OCI-LY1 (cell line): Measurements from ENCODE around the gene GOLGA6C.
"Not testable (repeated sequence)": the region's sequence is repeated elsewhere in the genome, so short reads cannot be mapped to it uniquely, and the experiment has no call there.

Experiments
- H2AFZ ChIP-seq: fragments of 200-600 bp; sonication (generic), shearing (Covaris generic); 2 replicates; pipeline ENCODE4 v1.6.0; 2014; ENCODE audit warnings: antibody characterized with exemption, mild to moderate bottlenecking, low read length
- H3F3A ChIP-seq: fragments of 200-600 bp; sonication (generic), shearing (Covaris generic); 2 replicates; pipeline ENCODE4 v1.6.0; 2014; ENCODE audit warnings: mild to moderate bottlenecking, antibody characterized with exemption, low read length, moderate library complexity; ENCODE audit not compliant: insufficient read depth
- H3K27ac ChIP-seq: fragments of 200-600 bp; sonication (generic); 2 replicates; pipeline ENCODE4 v1.5.1; 2014; ENCODE audit warnings: low read length, mixed run types, mild to moderate bottlenecking, low read depth; ENCODE audit not compliant: poor library complexity, severe bottlenecking
- H3K27me3 ChIP-seq: fragments of 200-600 bp; sonication (generic); 2 replicates; pipeline ENCODE4 v1.6.0; 2014; ENCODE audit warnings: antibody characterized with exemption, mild to moderate bottlenecking, low read length, moderate library complexity; ENCODE audit not compliant: insufficient read depth
- H3K36me3 ChIP-seq: fragments of 200-600 bp; sonication (generic); 2 replicates; pipeline ENCODE4 v1.6.1; 2014; ENCODE audit warnings: mild to moderate bottlenecking, antibody characterized with exemption, low read length, moderate library complexity, mixed read lengths; ENCODE audit not compliant: insufficient read depth
- H3K4me1 ChIP-seq: fragments of 200-600 bp; sonication (generic); 2 replicates; pipeline ENCODE4 v1.5.1; 2014; ENCODE audit warnings: mild to moderate bottlenecking, low read length, moderate library complexity; ENCODE audit not compliant: insufficient read depth, severe bottlenecking
- H3K4me2 ChIP-seq: fragments of 200-600 bp; sonication (generic), shearing (Covaris generic); 2 replicates; pipeline ENCODE4 v1.6.1; 2014; ENCODE audit warnings: low read length
- H3K4me3 ChIP-seq: fragments of 200-600 bp; sonication (generic); 2 replicates; pipeline ENCODE4 v1.5.1; 2014; ENCODE audit warnings: low read length, low read depth, mild to moderate bottlenecking, mixed read lengths; ENCODE audit not compliant: poor library complexity, severe bottlenecking
- H3K79me2 ChIP-seq: fragments of 200-600 bp; shearing (Covaris generic); 2 replicates; pipeline ENCODE4 v1.6.1; 2016; ENCODE audit warnings: mixed run types, low read length, mixed read lengths; ENCODE audit not compliant: insufficient read depth
- H3K9ac ChIP-seq: fragments of 200-600 bp; sonication (generic), shearing (Covaris generic); 2 replicates; pipeline ENCODE4 v1.6.1; 2014; ENCODE audit warnings: mild to moderate bottlenecking, low read length, mixed read lengths
- H3K9me2 ChIP-seq: fragments of 200-600 bp; sonication (generic), shearing (Covaris generic); 2 replicates; pipeline ENCODE4 v1.6.1; 2014; ENCODE audit warnings: low read depth, mild to moderate bottlenecking, low read length, mixed read lengths
- H3K9me3 ChIP-seq: fragments of 200-600 bp; shearing (Covaris generic); 2 replicates; pipeline ENCODE4 v1.6.1; 2014; ENCODE audit warnings: low read length, mixed read lengths
- H4K20me1 ChIP-seq: fragments of 200-600 bp; sonication (generic), shearing (Covaris generic); 2 replicates; pipeline ENCODE4 v1.6.0; 2016; ENCODE audit warnings: mild to moderate bottlenecking, low read length; ENCODE audit not compliant: insufficient read depth
- EZH2 ChIP-seq: fragments of 200-600 bp; sonication (generic), shearing (Covaris generic); IDR thresholded peaks from 2 replicates; pipeline ENCODE4 v1.8.0; 2017; ENCODE audit warnings: borderline replicate concordance, mixed run types, mild to moderate bottlenecking, antibody characterized with exemption, low read length, moderate library complexity, mixed read lengths
- TF ChIP-seq, protein P1 (sequence below): fragments of 200-600 bp; sonication (generic), shearing (Covaris generic); IDR thresholded peaks from 2 replicates; pipeline ENCODE4 v1.5.1; 2017; ENCODE audit warnings: mild to moderate bottlenecking, antibody characterized with exemption, low read length, moderate library complexity, mixed read lengths

The GOLGA6C gene

DNA sequence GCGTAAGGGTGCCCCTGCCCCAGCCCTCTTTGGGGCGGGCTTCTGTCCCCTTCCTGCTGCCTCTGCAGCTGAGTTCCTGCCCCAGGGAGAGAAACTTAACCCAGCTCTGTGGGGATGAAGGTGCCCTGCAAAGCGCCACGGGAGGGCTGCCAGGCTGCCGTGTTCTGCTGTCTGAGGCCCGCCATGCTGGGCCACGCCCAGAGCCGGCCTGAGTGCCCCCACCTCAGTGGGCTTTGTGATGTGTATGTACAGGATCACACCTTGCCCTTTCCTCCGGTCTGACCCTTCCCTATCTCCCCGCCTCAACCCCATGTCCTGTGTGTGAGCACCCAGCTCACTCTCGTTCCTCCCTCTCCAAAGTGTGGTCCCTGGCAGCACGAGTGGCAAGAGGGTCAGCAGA, 33.9 kb upstream of the GOLGA6C start:
- H3K9me3 ChIP-seq = no peaks in the 10 kb centered on the region
- no peak overlapping the region for H3K9ac ChIP-seq
- no peak overlapping the region for H3K4me3 ChIP-seq
- no peaks in the 10 kb centered on the region for H3K79me2 ChIP-seq
- no peaks in the 10 kb centered on the region for H4K20me1 ChIP-seq
- no peaks in the 10 kb centered on the region for H3K9me2 ChIP-seq
- H3K27me3 ChIP-seq = no peaks in the 10 kb centered on the region
- no peak overlapping the region for H2AFZ ChIP-seq
- TF ChIP-seq EZH2 = no peak
- TF ChIP-seq, protein P1, sequence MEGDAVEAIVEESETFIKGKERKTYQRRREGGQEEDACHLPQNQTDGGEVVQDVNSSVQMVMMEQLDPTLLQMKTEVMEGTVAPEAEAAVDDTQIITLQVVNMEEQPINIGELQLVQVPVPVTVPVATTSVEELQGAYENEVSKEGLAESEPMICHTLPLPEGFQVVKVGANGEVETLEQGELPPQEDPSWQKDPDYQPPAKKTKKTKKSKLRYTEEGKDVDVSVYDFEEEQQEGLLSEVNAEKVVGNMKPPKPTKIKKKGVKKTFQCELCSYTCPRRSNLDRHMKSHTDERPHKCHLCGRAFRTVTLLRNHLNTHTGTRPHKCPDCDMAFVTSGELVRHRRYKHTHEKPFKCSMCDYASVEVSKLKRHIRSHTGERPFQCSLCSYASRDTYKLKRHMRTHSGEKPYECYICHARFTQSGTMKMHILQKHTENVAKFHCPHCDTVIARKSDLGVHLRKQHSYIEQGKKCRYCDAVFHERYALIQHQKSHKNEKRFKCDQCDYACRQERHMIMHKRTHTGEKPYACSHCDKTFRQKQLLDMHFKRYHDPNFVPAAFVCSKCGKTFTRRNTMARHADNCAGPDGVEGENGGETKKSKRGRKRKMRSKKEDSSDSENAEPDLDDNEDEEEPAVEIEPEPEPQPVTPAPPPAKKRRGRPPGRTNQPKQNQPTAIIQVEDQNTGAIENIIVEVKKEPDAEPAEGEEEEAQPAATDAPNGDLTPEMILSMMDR = no peak
- no peak overlapping the region for H3K27ac ChIP-seq
- no peaks in the 10 kb centered on the region for H3F3A ChIP-seq
- H3K36me3 ChIP-seq = no peaks in the 10 kb centered on the region
- H3K4me2 ChIP-seq = no peak overlapping the region
- peaks cover 4% of the 10 kb centered on the region for H3K4me1 ChIP-seq

DNA sequence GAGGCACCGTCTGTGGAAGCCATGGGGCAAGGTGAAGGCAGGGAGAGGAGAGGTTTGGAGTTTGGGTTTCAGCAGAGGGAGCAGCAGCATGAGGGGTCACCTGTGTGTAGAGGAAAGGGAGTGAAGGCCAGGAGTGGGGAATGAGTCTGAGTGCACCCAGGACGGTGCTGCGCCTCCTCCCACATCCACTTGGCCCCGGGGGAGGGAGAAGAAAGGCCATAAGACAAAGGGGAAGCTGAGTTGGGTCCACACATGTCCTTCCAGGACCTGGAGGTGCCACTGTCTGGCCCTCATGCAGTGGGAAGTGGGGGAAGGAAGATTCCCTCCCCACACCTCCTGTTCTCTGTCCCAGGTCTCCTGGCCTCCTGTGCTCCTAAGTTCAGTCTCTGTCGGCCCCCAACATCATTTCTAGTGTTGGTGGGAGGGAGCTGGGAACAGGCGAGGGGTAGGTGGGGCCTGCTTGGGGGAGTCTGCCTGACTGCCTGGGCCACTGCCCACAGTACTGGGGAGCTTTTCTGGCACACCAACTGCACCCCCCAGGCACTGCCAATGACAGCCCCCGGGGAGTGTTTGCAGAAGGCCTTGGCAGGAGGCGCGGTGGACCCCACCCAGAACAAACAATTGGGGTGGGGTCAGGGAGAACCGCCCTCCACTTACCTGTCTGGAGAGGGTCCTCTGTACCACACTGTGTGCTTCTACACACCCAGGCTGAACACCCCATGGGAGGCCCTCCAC, 32.9 kb upstream of the GOLGA6C start:
- H3K4me1 ChIP-seq, H3K27ac ChIP-seq, H2AFZ ChIP-seq, H4K20me1 ChIP-seq, H3K9me3 ChIP-seq, H3K9ac ChIP-seq, H3K4me3 ChIP-seq, H3K4me2 ChIP-seq, H3K36me3 ChIP-seq, H3K79me2 ChIP-seq, H3F3A ChIP-seq, H3K9me2 ChIP-seq, H3K27me3 ChIP-seq: not testable (repeated sequence)

DNA sequence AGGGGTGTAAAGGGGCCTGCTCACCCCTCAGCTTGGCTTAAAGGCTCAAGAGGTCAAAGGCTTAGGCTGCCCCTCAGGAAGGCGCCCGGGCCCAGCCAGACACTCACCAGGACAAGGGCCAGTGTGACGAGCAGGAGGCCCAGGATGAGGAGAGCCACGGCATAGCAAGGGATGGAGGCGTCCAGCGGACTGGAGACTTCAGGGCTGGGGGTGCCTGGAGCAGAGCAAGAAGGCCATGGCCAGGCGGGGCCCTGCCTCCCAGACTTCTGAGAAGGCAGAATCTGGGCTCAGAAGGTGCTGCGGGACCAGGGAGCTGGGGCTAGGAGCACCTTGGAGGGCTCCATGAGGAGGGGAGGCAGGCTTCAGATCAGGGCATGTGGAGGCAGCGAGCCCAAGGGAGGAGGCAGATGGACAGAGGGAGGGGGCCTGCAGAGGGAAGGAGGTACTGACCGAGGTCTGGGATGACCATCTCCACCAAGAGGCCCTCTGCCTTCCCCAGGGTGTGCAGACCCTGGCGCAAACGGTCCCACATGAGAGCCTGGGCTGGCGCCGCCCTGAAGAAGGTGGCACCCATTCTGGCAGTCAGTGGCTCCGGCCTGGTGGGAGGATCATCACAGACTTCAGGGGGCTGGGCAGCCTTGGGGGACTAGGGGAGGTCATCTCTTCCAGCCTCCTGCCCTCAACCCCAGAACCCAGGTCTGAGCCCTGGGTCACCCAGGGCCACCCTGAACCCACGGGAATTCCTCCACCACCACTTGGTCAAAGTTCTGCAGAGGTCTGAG, 32.0 kb upstream of the GOLGA6C start:
- TF ChIP-seq EZH2 = no peak
- no peaks in the 10 kb centered on the region for H3F3A ChIP-seq
- H3K36me3 ChIP-seq = no peaks in the 10 kb centered on the region
- H4K20me1 ChIP-seq = no peaks in the 10 kb centered on the region
- H2AFZ ChIP-seq = no peak overlapping the region
- no peak overlapping the region for H3K4me2 ChIP-seq
- no peak overlapping the region for H3K27ac ChIP-seq
- H3K27me3 ChIP-seq = no peaks in the 10 kb centered on the region
- H3K9ac ChIP-seq = no peak overlapping the region
- no peaks in the 10 kb centered on the region for H3K4me1 ChIP-seq
- no peaks in the 10 kb centered on the region for H3K79me2 ChIP-seq
- no peaks in the 10 kb centered on the region for H3K9me3 ChIP-seq
- no peaks in the 10 kb centered on the region for H3K9me2 ChIP-seq
- no peak overlapping the region for H3K4me3 ChIP-seq

DNA sequence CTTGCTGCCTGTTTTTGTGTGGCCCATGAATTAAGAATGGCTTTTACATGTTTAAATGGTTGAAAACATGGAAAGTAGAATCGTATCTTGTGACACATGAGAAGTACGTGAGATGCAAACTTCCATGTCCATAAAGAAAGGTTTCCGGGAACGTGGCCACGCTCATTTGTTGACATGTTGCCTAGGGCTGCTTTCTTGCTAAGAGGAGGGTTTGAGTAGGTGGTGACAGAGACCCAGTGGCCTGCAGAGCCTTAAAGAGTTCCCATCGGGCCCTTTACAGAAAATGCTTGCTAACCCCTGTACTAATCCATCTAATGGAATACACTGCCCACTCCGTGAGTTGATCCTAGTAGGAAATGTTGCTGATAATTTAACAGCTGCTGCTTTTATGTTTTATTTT, 31.0 kb upstream of the GOLGA6C start:
- not testable (repeated sequence) for H2AFZ ChIP-seq, H3K4me1 ChIP-seq, H3K4me2 ChIP-seq, H3K9me2 ChIP-seq, H3K36me3 ChIP-seq, H3K27me3 ChIP-seq, H3K27ac ChIP-seq, H3K79me2 ChIP-seq, H3K9ac ChIP-seq, H3K4me3 ChIP-seq, H3K9me3 ChIP-seq, H3F3A ChIP-seq, H4K20me1 ChIP-seq
